NCI-H187 treated with DMSO at 0.1 percent for 48 hours (cell line): ENCODE measurements around the gene ATXN1.

Experiments used
- DNase-seq: peaks from one replicate; lab custom pipeline; 2025; lab: John Stamatoyannopoulos, UW

The ATXN1 gene

DNA sequence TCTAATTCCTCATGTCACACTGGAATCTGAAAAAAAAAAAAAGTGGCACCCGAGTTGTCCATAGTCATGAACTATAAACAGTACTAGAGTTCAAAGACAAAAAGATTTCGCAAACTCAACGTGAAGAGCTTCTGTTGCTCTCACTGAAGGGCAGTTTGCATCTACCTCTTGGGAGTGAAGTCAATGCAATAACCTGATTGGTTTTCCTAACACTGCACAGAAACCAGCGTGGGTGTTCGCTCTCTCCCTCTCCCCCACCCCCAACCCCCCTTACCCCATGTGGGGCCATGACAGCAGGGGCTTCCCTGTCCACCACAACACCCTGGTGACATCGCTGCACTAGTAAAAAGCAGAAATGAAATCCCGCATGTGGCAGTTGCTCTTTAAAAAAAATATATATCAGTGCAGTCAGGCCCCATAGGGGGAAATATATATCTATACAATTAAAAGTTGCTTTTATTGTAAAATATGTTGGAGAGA is 456.0 kb downstream of the ATXN1 start:
- DNase-seq = no peak

DNA sequence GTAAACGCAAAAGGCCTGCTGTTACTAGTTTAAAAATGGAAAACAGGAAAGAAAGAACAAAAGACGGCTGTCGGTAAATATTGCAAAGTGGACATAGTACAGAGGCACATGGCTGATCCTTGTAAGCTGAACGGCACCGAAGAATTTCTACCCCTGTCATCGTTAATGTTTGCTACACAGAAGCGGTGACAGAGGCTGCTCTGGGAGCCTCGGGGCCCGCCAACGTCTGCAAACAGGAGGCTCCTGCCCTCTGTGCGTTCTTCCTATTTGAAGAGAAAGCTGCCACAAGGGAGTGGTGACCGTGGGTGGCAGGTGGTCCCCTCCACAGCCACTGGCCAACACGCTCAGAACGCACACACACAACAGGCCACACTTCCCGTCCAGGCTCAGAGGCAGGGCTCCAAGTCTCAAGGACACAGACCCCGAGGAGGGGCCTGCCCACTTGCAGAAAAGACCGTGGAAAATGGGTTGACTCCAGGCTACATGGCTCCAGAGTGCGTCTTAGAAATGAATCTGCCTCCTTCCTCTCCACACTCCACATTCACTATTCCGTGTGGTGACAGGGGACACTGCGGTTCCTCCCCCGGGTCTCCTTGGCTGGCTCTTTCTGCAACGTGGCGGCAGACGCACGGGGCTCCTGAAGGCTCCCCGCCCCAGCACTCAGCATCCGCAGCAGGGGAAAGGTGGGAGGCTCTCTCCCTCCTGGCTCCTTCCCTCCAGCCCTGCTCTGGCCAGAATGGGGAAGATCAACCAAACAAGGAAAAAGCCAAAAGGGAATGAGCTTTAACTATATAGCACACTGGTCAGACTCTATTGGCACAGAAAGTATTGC is 458.3 kb downstream of the ATXN1 start:
- DNase-seq = no peak

DNA sequence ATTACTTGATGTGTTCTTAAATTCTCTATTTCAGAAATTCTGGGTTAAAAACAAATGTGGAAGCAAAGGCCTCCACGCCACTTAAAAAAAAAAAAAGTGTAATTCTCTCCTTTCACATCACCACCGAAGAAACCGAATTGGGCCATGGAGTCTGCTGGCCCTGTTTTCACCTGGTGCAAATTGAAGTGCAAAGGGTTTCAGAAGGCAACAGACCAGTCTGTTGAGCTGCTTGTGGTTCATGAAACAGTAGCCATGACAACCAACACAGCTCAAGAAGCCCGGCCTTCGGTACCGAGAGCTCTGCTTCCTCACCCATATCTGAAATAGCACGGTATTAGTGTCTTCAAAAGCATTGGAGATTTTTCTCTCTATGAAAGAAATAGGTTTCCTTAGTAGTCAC is 459.7 kb downstream of the ATXN1 start:
- no peak for DNase-seq

DNA sequence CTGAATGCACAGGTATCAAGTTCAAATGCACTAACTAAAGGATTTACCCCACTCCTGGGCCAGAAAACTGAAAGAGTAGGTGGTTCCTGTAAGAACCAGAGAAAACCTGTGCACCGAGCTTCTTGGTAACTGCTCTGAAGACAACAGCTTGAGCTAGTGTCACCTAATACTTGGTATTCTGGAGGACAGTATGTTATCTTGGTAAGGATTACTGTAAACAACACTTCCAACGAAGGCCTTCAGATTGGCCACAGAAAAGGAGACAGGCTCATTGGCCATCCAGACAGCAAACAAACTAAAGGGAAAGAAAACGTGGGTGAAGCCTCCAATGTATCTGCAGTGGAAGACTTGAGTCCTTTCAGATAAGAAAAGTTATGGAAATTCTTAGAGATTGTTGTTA is 461.4 kb downstream of the ATXN1 start:
- no peak for DNase-seq

DNA sequence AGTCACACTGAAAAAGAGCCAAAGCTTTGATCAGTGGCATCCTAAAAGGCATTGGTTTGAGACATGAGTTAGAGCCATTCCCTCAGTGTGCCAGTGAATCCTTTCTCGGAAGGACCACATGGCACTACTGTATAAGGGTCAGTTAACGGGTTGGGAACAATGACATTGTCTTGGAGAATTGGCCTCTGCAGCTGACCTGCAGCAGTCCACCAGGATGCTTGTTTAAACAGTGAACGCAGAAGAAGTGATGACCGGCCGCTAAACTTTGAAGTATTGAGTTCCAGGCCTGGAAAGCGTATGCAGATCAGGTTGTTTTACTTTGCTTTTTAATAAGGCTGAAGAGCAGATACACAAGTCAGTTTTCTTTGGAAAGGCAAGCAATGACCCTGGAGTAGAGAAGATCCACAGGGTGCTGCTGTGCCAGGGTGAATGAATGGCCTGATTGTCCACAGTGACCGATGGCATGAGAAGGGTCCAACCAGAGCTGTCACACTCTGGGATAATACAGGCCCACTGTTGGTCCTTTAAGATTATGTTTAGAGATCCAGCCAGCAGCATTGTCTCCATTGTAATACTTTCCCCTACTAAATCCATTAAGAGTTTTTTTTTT is 465.1 kb downstream of the ATXN1 start:
- DNase-seq = no peak

DNA sequence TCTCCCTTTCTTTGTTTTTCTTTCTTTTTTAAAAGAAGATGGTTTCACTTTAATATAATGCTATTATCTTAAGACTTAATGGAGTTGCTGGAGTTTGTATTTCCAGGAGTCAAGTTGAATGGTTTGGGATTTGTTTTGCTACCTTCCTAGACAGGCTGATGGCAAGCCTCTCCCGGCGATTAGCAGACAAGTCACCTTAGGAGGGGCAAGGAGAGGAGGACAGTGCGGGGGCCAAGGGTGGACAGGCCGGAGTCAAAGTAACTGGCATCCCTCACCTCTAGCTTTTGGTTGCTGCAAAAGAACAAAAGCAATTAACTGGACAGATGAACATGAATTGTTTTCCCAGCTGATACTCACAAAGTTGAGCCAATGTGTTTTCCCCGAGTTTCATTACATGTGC is 465.8 kb downstream of the ATXN1 start:
- no peak for DNase-seq

DNA sequence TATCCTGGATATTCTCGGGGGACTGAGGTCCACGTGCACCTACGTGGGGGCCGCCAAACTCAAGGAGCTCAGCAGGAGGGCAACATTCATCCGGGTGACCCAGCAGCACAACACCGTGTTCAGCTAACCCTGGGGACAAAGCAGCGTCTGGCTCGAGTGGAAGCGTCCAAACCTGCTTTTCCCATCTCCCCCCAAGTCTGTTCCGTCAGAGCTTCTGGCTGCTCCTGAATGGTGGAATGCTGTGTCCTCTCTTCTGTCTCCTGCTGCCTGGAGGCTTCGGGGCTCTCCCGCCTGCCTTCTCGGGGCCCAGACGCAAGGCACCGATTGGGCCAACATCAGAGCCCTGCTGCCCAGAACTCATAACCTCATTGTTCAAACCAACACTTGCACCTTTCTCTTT is 466.2 kb downstream of the ATXN1 start:
- no peak for DNase-seq

DNA sequence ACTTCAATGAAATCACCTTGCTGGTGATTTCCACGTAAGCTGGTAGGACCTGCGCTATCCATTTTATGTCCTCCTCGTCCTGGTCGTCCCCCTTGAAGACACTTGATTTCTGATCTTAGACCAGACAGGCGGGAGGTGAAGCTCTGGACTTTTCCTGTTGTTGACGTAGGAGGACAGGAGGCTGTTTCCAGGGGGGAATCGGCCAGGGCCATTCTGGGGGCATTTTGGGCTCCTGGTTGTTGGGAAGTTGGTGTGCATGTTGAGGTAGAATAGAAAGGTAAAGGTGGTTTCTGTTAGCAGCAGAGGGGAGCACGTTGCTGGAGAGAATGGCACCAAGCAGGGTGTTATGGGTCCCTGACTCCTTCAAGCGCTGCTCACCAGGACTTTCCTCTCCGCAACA is 466.9 kb downstream of the ATXN1 start:
- no peak for DNase-seq

DNA sequence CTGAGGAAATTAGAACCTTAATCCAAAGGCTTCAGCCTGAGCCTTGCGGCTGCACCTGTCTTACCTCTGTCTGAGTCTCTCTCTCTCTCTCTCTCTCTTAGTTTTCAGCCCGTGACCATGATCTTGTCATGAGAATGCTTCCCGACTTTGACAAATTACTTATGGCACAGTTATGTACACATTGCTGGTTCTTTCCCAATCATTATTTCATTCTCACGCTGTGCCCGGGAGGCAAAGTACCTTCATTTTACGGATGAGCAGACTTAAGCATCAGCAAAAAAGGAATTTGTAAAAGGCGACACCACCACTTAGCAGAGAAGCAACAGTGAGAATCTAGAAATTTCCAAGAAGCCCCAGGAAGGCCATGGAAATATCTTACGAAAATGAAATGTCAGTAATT is 468.3 kb downstream of the ATXN1 start:
- DNase-seq = peak; percentile 93

DNA sequence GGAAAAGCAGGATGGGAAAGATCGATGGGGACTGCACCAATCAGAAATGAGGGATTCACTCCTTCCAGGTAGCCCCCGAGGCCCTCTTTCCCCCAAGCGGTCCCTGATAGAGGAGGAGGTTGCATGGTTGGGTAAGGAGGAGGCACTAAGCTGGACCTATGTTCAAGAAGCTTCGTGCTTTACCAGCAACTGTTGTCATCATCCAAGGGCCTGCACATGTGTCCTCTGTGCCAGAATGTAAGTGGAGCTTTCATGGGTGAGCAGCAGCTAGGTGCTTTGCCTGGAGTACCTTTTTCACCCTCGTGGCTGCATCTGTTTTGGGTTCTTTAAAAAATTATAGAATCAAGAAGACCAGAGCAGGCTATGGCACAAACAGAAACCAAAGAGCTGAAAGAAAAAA is 468.8 kb downstream of the ATXN1 start:
- no peak for DNase-seq

DNA sequence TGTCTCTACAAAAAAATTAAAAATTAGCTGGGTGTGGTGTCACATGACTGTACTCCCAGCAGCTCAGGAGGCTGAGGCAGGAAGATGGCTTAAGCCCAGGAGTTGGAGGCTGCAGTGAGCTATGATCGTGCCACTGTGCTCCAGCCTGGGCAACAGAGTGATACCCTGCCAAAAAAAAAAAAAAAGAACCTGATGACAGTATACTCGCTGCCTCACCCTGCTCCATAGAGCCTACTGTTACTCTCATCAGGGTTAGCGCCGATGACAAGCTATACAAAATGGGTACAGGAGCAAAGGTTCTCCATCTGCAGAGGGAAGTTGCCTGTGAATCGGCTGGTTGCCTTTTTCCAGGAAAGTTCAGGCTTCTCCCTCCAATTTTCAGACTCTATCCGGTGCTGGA is 469.5 kb downstream of the ATXN1 start:
- no peak for DNase-seq

DNA sequence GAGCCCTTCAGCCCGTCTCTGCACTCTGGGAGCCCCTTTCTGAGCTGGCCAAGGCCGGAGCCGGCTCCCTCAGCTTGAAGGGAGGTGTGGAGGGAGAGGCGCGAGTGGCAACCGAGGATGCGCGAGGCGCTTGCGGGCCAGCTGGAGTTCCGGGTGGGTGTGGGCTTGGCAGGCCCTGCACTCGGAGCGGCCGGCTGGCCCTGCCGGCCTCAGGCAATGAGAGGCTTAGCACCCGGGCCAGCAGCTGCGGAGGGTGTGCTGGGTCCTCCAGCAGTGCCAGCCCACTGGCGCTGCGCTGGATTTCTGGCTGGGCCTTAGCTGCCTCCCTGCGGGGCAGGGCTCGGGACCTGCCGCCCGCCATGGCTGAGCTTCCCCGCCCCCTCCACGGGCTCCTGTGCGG is 473.1 kb downstream of the ATXN1 start:
- DNase-seq = no peak

DNA sequence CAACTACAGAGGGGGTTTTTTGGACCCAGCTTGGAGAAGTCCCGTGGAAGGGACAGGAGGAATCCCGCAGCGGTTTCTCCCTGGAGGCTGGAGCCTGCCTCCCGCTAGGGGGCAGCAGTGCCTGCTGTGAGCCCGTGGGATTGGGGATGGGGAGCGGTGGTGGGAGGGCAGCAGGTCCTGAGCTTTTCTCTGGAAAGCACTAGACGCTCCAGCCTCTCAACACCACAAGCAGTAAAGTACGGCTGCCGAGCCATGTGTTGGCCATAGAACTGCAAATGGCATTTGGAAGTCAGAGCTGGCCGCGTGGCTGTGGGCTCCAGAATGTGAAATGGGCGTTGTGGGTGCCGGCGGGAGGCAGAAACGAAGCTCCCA is 475.1 kb downstream of the ATXN1 start:
- no peak for DNase-seq

DNA sequence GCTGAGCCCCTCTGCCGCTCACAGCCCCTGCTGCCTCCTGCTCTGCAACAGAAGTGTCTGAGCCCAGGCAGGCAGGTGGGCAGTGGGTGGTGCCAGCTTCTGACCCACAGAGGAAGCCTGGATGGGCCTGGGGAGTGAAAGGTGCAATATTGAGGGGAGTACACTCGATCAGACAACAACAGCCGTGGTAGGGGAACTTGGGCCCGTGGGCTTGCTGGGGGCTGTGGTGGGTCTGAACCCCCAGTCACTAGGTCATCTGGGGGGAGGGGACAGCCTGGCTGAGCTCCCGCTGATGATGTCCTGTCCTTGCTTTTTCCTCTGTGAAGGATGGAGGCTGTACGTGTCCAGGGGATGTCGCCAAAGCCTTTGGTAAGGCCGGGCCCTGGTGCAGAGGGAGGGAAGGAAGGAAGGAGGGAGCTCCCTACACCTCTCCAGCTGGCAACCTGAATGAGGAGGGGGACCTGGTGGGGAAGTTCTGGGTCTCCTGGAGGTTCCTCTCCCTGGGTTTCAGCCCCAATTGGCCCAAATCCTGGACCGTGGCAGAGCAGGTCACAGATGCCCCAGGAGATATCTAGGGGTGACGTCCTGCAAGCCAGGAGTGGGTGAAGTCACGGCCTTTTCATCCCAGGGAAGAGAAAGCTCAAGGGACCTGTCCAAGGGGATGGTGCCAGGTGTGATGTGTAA is 475.7 kb downstream of the ATXN1 start:
- DNase-seq = no peak

DNA sequence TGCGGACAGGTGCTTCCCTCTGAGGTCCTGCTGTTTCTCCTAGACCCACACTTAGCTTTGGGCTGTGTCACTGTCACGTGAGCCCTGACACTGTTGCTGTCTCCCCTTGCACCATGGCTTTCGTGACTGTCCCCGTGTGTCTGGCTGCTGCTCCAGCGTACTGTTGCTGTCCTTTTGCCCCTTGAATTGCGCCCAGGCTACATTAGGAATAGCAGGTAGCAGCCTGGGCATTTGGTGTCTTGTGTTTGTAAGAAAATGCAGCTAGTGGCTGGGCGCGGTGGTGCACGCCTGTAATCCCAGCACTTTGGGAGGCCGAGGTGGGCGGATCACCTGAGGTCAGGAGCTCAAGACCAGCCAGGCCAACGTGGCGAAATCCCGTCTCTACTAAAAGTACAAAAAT is 476.8 kb downstream of the ATXN1 start:
- DNase-seq = no peak

DNA sequence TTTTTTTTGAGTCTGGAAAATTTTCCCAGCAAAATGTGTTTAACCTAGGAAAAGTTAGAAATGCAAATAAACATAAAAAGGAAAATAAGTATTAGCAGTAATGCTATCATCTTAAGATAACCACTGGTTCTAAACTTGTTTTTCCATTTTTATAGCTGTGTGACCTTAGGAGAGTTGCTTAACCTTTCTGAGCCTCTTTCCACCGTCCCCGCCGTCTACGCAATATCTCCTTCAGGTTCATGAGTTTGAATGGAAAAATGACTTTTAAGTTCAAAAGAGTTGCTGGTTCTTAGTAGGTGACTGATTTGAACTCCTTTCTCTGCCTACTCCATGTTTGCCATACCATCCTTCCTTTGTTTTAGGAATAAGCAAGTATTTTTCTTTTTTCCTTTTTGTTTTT is 478.9 kb downstream of the ATXN1 start:
- DNase-seq = no peak

DNA sequence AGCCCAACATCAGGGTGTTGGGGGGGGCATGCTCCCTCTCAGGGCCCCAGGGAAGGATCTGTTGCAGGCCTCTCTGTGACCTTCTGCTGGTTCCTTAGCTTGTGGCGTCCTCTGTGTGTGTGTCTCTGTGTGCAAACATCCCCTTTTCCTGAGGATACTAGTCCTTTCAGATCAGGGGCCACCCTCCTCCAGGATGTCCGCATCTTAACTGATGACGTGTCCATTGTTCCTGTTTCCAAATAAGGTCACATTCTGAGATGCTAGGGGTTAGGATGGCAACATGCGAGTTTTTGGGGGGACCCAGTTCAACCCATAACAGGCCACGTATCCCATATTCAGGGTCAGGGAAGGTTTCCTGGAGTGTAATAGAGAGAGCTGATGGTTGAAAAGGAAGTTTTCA is 482.0 kb downstream of the ATXN1 start:
- DNase-seq = no peak

DNA sequence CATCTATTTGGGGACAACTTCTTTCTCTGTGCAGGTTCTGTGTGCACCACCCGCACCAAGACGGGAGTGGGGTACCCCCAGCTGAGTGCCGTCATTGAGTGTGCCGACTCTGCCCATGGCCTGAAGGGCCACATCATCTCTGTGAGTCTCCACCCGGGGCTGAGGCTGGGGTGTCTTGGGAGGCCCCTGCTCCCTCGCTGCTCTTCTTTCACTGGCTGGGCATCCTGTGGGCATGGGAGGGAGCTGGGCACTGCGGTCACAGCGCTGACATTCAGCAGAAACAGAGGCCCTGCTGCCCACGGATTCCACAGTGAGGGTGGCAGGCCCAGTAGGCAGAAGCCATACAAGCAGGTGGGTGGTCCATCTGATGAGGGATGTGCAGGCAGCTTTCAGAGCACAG is 482.5 kb downstream of the ATXN1 start:
- DNase-seq = no peak

DNA sequence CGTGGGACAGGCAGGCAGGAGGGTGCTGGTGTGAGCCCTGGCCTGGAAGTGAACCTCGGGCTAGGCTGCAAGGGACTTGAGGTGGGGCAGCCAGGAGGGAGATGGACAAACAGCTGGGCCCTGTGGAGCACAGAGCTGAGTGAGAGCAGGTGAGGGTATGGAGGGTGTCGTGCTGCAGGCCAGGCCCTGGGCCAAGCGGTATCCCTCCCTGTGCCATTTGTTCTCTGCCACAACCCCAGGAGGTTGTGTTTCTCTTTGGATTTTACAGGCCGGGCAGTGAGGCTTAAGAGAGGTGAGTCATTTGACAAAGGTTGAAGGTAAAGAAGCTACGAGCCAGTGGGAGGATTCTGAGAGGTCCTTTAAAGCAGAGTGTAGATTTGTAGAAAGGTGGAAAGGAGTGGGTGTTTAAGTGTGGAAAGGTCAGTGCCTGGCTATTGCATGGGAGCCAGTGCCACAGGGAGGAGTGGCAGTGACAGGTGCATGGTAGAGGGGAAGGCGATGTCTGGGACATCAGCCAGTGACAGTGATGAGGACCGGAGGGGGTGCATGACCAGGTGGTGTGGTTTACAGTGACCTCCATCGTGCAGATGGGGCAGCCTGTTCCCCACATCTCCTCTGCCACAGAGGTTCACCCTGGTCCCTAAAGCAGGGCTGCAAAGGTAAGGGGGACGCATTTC is 483.1 kb downstream of the ATXN1 start:
- no peak for DNase-seq

DNA sequence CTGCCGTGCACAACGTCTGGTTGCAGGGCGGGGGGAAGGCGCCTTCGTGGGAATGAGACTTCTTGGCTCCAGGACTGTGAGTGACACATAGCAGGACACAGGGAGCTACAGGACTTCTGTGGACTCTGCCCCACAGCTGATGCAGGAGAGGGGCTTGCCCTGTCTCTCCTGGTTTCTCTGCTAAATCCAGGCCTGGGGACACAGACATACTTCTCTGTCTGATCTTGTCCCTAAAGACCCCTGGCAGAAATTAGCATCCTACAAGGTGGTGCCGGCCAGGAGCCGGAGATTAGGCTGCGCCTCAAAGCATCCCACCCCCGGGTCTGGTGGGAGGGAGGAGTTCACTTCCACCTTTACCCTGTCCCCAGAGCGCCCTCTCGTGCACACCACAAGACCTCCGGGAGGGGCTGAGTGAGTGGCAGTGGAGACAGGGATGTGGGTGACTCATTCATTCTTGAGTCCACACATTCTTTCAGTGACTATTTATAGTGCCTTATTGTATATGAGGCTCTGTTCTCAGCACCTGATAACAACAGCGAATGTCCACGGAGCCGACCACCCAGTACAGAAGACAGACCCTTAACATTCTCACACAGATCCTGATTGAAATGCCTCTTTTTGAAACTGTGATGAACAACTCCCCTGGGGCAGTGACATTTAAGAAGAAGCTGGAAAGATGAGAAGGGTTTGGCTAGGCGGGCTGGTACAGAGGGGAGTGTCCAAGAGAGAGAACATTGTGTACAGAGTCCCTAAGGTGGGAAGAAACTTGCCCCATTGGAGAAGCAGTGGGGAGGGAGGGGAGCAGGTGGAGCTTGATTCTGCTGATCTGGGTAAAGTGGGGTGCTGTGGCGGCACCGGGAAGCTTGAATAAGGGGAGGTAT is 483.9 kb downstream of the ATXN1 start:
- no peak for DNase-seq

DNA sequence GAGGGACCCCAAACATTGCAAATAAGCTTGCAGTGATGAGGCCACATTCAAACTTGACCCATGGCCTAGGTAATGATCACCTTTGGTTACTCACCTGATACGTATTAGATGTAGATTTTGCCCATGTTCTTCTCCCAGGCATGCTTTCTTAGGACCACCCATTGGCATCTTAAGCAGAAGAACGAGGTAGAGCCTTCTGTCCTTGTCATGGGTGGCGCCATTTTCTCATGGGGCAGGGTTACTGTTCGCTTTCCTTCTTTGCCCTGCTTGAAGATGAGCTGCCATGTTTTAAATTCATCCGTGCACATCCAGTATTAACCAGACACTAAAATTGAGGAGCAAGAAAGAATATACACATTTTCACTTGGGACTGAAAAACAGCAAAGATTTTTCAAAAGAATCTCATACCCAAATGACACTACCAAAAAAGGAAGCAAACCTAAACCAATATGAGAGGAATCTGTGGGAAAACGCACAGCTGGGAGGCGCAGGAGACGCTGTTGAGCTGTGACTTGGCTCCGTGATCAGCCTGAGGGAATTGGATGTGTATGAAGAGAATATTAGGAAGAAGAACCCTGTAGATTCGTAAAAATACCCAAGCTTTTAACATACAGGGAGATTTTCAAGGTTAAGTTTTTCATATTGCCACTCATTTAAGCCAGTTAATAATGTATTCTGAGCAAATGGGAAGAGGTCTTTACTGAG is 486.2 kb downstream of the ATXN1 start:
- DNase-seq = no peak
